HepG2 (cell line): ENCODE measurements around the gene CALY. TPM values are rescaled to one million over a fixed set of nuclear protein-coding genes. Genes with fewer than 3 reads are reported as not detected.
A peak's percentile ranks its signal among the peaks of the same experiment; 100 is the strongest.

Experiments
- AKAP8 ChIP-seq: sonication (generic); formaldehyde crosslinking; IDR thresholded peaks from 2 replicates; pipeline ENCODE4 v1.5.1; 2020; ENCODE audit warnings: mild to moderate bottlenecking, missing genetic modification reagents
- ATAD3A ChIP-seq: sonication (generic); formaldehyde crosslinking; IDR thresholded peaks from 2 replicates; pipeline ENCODE4 v1.4.0; 2020; ENCODE audit warnings: missing genetic modification reagents
- DPF2 ChIP-seq: sonication (generic); formaldehyde crosslinking; IDR thresholded peaks from 2 replicates; pipeline ENCODE4 v1.4.0; 2020; ENCODE audit warnings: mild to moderate bottlenecking, low read depth, missing genetic modification reagents, borderline replicate concordance
- FOXK1 ChIP-seq: sonication (generic); formaldehyde crosslinking; IDR thresholded peaks from 2 replicates; pipeline ENCODE4 v1.4.0; 2020; ENCODE audit warnings: low read depth, missing genetic modification reagents, borderline replicate concordance
- HCFC1 ChIP-seq: fragments of 150-350 bp; IDR thresholded peaks from 2 replicates; pipeline ENCODE4 v1.6.1; 2014; ENCODE audit warnings: low read depth, low read length
- HDAC2 ChIP-seq: sonication (generic); formaldehyde crosslinking; IDR thresholded peaks from 2 replicates; pipeline ENCODE4 v1.4.0; 2020; ENCODE audit warnings: missing genetic modification reagents
- IKZF4 ChIP-seq: sonication (generic); formaldehyde crosslinking; IDR thresholded peaks from 2 replicates; pipeline ENCODE4 v1.5.1; 2020; ENCODE audit warnings: borderline replicate concordance, mild to moderate bottlenecking, low read depth, missing genetic modification reagents; ENCODE audit errors: not compliant biosample characterization
- KDM1A ChIP-seq: IDR thresholded peaks from 2 replicates; pipeline ENCODE4 v1.6.1; 2016; ENCODE audit warnings: missing compliant biosample characterization
- MEIS1 ChIP-seq: sonication (generic); formaldehyde crosslinking; IDR thresholded peaks from 2 replicates; pipeline ENCODE4 v1.9.0; 2021; ENCODE audit warnings: mild to moderate bottlenecking, missing genetic modification reagents, moderate library complexity, borderline replicate concordance
- NCOA2 ChIP-seq: sonication (generic); formaldehyde crosslinking; IDR thresholded peaks from 2 replicates; pipeline ENCODE4 v1.8.0; 2022; ENCODE audit warnings: inconsistent platforms
- NFKB2 ChIP-seq: sonication (generic); formaldehyde crosslinking; IDR thresholded peaks from 2 replicates; pipeline ENCODE4 v1.4.0; 2020; ENCODE audit warnings: missing genetic modification reagents, borderline replicate concordance
- POLR2A ChIP-seq, 2 experiments: IDR thresholded peaks; 2 replicates each; pipeline ENCODE4 v1.6.1; 2011; ENCODE audit warnings: low read depth in 2 of 2, low read length in 2 of 2, mild to moderate bottlenecking in 1 of 2, moderate library complexity in 1 of 2; ENCODE audit not compliant: insufficient read depth in 1 of 2
- POLR2AphosphoS2 ChIP-seq: IDR thresholded peaks from 2 replicates; pipeline ENCODE4 v1.6.1; 2011; ENCODE audit warnings: low read depth, low read length, improper control_type of control experiment
- ZFY ChIP-seq: sonication (generic); formaldehyde crosslinking; IDR thresholded peaks from 2 replicates; pipeline ENCODE4 v1.4.0; 2020; ENCODE audit warnings: missing genetic modification reagents
- ZNF253 ChIP-seq: sonication (generic); formaldehyde crosslinking; IDR thresholded peaks from 2 replicates; pipeline ENCODE4 v1.8.0; 2022; ENCODE audit warnings: mild to moderate bottlenecking, missing genetic modification reagents, borderline replicate concordance
- ZNF260 ChIP-seq: sonication (generic); formaldehyde crosslinking; IDR thresholded peaks from 2 replicates; pipeline ENCODE4 v1.4.0; 2020; ENCODE audit warnings: missing genetic modification reagents, low read depth, mild to moderate bottlenecking, borderline replicate concordance
- ZNF350 ChIP-seq: sonication (generic); formaldehyde crosslinking; IDR thresholded peaks from 2 replicates; pipeline ENCODE4 v1.4.0; 2020; ENCODE audit warnings: mild to moderate bottlenecking, low read depth, missing genetic modification reagents, borderline replicate concordance
- ZNF589 ChIP-seq: sonication (generic); formaldehyde crosslinking; conservative IDR thresholded peaks from 2 replicates; pipeline ENCODE4 v1.8.0; 2022; ENCODE audit warnings: mild to moderate bottlenecking, moderate library complexity, missing genetic modification reagents
- ZNF614 ChIP-seq: IDR thresholded peaks from 2 replicates; pipeline ENCODE4 v1.6.1; 2018; ENCODE audit warnings: missing biosample characterization, missing genetic modification reagents, inconsistent platforms, borderline replicate concordance
- ZNF670 ChIP-seq: sonication (generic); formaldehyde crosslinking; IDR thresholded peaks from 2 replicates; pipeline ENCODE4 v1.8.0; 2022; ENCODE audit warnings: mild to moderate bottlenecking, missing genetic modification reagents, borderline replicate concordance
- ZNF674 ChIP-seq: sonication (generic); formaldehyde crosslinking; IDR thresholded peaks from 2 replicates; pipeline ENCODE4 v1.5.0; 2020; ENCODE audit warnings: low read depth, mild to moderate bottlenecking, missing genetic modification reagents
- ZNF776 ChIP-seq: sonication (generic); formaldehyde crosslinking; IDR thresholded peaks from 2 replicates; pipeline ENCODE4 v1.4.0; 2020; ENCODE audit warnings: mild to moderate bottlenecking, missing genetic modification reagents
- ZSCAN31 ChIP-seq: sonication (generic); formaldehyde crosslinking; IDR thresholded peaks from 2 replicates; pipeline ENCODE4 v1.5.0; 2020; ENCODE audit warnings: low read depth, mild to moderate bottlenecking, missing genetic modification reagents
- ZZZ3 ChIP-seq: sonication (generic); formaldehyde crosslinking; IDR thresholded peaks from 2 replicates; pipeline ENCODE4 v1.4.0; 2020; ENCODE audit warnings: missing genetic modification reagents, mild to moderate bottlenecking, borderline replicate concordance
- polyA plus RNA-seq, 8 experiments: library from polyadenylated mRNA; depleted of rRNA in 3 of 8; stranded (reverse) in 7 of 8; unstranded in 1 of 8; fragments of >200 nt; fragmentation: Illumina TruSeq in 4 of 8; extraction: Trizol in 4 of 8; gene quantifications; 2 replicates each; pipeline versions ENCODE4 v1.2.1 to v1.2.3, GENCODE V29; 2011 to 2016; ENCODE audit warnings: low read depth in 4 of 8, missing spikeins in 1 of 8, mixed read lengths in 1 of 8; ENCODE audit not compliant: insufficient read depth in 1 of 8
- total RNA-seq, 5 experiments: library from RNA; depleted of rRNA; stranded (reverse); fragments of >200 nt; fragmentation: Illumina TruSeq; extraction: Trizol; gene quantifications; 2 replicates each; pipeline ENCODE4 v1.2.3, GENCODE V29; 2016; ENCODE audit warnings: low read depth in 1 of 5
- TF ChIP-seq, protein P1 (sequence below): fragments of 450-650 bp; IDR thresholded peaks from 2 replicates; pipeline ENCODE4 v1.6.1; 2017
- TF ChIP-seq, protein P2 (sequence below): sonication (generic); formaldehyde crosslinking; IDR thresholded peaks from 2 replicates; pipeline ENCODE4 v1.4.0; 2020; ENCODE audit warnings: mild to moderate bottlenecking, missing genetic modification reagents
- TF ChIP-seq, protein P3 (sequence below): sonication (generic); IDR thresholded peaks from 2 replicates; pipeline ENCODE4 v1.6.1; 2016; ENCODE audit warnings: low read depth, borderline replicate concordance
- TF ChIP-seq, protein P4 (sequence below): sonication (generic); formaldehyde crosslinking; IDR thresholded peaks from 2 replicates; pipeline ENCODE4 v1.4.0; 2020; ENCODE audit warnings: mild to moderate bottlenecking, missing genetic modification reagents

The CALY gene
- total and polyA plus RNA-seq, 2 of the 13 experiments (the other 11 are each of a cell fraction or from before 2014, with no cell fraction given): 0.08 TPM; not detected in 1

DNA sequence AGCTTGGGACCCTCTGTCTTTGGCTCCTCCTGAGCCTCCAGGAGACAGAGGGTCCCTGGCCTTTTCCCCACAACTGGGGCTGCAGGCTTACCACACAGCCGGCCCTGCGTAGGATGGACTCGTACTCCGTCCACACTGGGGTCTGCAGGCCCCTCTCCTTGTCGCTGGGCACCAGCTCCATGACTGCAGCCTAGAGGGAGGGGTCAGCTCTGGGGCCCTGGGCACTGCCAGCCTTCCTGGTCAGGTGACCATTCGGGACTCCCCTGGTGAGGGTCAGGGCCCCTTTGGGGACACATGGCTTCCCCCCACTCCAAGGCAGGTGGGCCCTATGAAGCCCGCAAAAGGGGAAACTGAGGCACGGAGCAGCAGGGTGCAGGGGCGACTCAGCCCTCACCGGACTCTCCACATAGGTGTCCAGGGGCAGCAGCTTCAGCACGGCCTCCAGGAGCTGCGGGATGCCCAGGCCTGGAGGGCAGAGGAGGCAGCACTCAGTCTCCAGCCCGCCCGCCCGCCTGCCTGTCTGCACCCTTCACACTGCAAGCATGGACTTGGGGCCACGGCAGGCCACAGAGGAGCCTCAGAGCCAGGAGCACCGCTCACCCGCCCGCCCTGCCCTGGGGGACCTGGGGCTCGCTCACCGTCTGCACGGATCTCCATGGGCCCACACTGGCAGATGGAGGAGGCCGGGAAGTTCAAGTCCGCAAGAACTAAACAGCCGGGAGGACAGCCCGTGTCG lies 20.0 kb upstream of the CALY start (continued):
- TF ChIP-seq DPF2 (CRISPR knock-in tag): no peak
- TF ChIP-seq MEIS1 (CRISPR knock-in tag): no peak
- TF ChIP-seq FOXK1 (CRISPR knock-in tag): no peak
- no peak for TF ChIP-seq ZFY (CRISPR knock-in tag)
- no peak for TF ChIP-seq HCFC1
- no peak for TF ChIP-seq NFKB2
- TF ChIP-seq POLR2AphosphoS2: no peak
- TF ChIP-seq, protein P1, sequence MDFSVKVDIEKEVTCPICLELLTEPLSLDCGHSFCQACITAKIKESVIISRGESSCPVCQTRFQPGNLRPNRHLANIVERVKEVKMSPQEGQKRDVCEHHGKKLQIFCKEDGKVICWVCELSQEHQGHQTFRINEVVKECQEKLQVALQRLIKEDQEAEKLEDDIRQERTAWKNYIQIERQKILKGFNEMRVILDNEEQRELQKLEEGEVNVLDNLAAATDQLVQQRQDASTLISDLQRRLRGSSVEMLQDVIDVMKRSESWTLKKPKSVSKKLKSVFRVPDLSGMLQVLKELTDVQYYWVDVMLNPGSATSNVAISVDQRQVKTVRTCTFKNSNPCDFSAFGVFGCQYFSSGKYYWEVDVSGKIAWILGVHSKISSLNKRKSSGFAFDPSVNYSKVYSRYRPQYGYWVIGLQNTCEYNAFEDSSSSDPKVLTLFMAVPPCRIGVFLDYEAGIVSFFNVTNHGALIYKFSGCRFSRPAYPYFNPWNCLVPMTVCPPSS: no peak
- no peak for TF ChIP-seq ZSCAN31 (CRISPR knock-in tag)
- no peak for TF ChIP-seq ZNF350 (CRISPR knock-in tag)
- no peak for TF ChIP-seq HDAC2 (CRISPR knock-in tag)
- no peak for TF ChIP-seq IKZF4 (CRISPR knock-in tag)
- TF ChIP-seq NCOA2 (CRISPR knock-in tag): no peak
- TF ChIP-seq ZNF614 (CRISPR knock-in tag): no peak
- TF ChIP-seq POLR2A (IDR thresholded peaks at IDR 0.05; ENCODE audit: insufficient read depth in 1 of 2, low read depth in 2 of 2, low read length in 2 of 2): 0 out of 4 replicates have a peak, but pooled peaks of 1 of the 2 experiments have one; percentile 1
- no peak for TF ChIP-seq ZNF260 (CRISPR knock-in tag)
- TF ChIP-seq, protein P2, sequence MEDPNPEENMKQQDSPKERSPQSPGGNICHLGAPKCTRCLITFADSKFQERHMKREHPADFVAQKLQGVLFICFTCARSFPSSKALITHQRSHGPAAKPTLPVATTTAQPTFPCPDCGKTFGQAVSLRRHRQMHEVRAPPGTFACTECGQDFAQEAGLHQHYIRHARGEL (CRISPR knock-in tag): no peak
- TF ChIP-seq ZNF674 (CRISPR knock-in tag): no peak
- TF ChIP-seq ZNF670 (CRISPR knock-in tag): no peak
- no peak for TF ChIP-seq ZZZ3
- TF ChIP-seq, protein P3, sequence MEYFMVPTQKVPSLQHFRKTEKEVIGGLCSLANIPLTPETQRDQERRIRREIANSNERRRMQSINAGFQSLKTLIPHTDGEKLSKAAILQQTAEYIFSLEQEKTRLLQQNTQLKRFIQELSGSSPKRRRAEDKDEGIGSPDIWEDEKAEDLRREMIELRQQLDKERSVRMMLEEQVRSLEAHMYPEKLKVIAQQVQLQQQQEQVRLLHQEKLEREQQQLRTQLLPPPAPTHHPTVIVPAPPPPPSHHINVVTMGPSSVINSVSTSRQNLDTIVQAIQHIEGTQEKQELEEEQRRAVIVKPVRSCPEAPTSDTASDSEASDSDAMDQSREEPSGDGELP: no peak
- TF ChIP-seq ZNF776: peak; percentile 90; the same call in 1 of the 2 replicates
- no peak for TF ChIP-seq ZNF589 (CRISPR knock-in tag)
- TF ChIP-seq, protein P4, sequence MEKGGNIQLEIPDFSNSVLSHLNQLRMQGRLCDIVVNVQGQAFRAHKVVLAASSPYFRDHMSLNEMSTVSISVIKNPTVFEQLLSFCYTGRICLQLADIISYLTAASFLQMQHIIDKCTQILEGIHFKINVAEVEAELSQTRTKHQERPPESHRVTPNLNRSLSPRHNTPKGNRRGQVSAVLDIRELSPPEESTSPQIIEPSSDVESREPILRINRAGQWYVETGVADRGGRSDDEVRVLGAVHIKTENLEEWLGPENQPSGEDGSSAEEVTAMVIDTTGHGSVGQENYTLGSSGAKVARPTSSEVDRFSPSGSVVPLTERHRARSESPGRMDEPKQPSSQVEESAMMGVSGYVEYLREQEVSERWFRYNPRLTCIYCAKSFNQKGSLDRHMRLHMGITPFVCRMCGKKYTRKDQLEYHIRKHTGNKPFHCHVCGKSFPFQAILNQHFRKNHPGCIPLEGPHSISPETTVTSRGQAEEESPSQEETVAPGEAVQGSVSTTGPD (CRISPR knock-in tag): 0 out of 2 replicates have a peak, but pooled peaks have one; percentile 38
- TF ChIP-seq ATAD3A: no peak
- no peak for TF ChIP-seq AKAP8 (CRISPR knock-in tag)
- no peak for TF ChIP-seq ZNF253 (CRISPR knock-in tag)
- TF ChIP-seq KDM1A (CRISPR knock-in tag): no peak
